Fibroblast of villous mesenchyme (primary cell): ENCODE data around the gene CYP24A1. TPM values are rescaled to one million over a fixed set of nuclear protein-coding genes. Genes with fewer than 3 reads are reported as not detected.
A peak's percentile ranks its signal among the peaks of the same experiment; 100 is the strongest.

ENCODE experiments used
- DNase-seq: peaks from one replicate; pipeline ENCODE4 v3.0.0-alpha.2; 2010; ENCODE audit warnings: low read depth
- H3K4me3 ChIP-seq: 2 replicates; pipeline ENCODE4 v1.5.1; 2011; ENCODE audit warnings: low read depth, mild to moderate bottlenecking, low read length
- CTCF ChIP-seq: IDR thresholded peaks from 2 replicates; pipeline ENCODE4 v1.5.1; 2012; ENCODE audit warnings: low read depth, mild to moderate bottlenecking, low read length; ENCODE audit not compliant: insufficient read depth
- total RNA-seq: library from RNA; depleted of rRNA; stranded (reverse); fragments of >200 nt; gene quantifications from 2 replicates; pipeline ENCODE4 v1.2.3, GENCODE V29; 2012

The CYP24A1 gene
- total RNA-seq, 1 donor, result not detected

- peak; percentile 97 for DNase-seq
- H3K4me3 ChIP-seq, result peak overlapping the region; percentile 88
- TF ChIP-seq CTCF, result no peak
These were observed 34.9 kb upstream of the CYP24A1 start for GRCh38 chr20:54208548-54209176.

GRCh38 chr20:54207743-54208547 is 34.2 kb upstream of the CYP24A1 start, which contains the start of gene PFDN4:
PFDN4 (plus strand) TSS chr20:54208087; CDS start chr20:54208101, 14 bp downstream.
- peak within 1 kb of the TSS; percentile 88 for H3K4me3 ChIP-seq
- peak; percentile 89 for TF ChIP-seq CTCF
- peak; percentile 86 for DNase-seq

GRCh38 chr20:54207053-54207742 is 33.4 kb upstream of the CYP24A1 start:
- DNase-seq, result no peak
- TF ChIP-seq CTCF, result no peak
- peak overlapping the region; percentile 88 for H3K4me3 ChIP-seq

- no peak for DNase-seq
- H3K4me3 ChIP-seq, result no peak overlapping the region
- TF ChIP-seq CTCF, result no peak
These were observed 31.7 kb upstream of the CYP24A1 start for GRCh38 chr20:54205450-54205849.

- no peak for TF ChIP-seq CTCF
- DNase-seq, result no peak
- H3K4me3 ChIP-seq, result no peak overlapping the region
These were observed 30.7 kb upstream of the CYP24A1 start for GRCh38 chr20:54204481-54204880.

- DNase-seq, result no peak
- no peak for TF ChIP-seq CTCF
- no peak overlapping the region for H3K4me3 ChIP-seq
These were observed 30.3 kb upstream of the CYP24A1 start for GRCh38 chr20:54204063-54204462.
